ENCODE results near the gene PSMD1. TPM values are rescaled to one million over a fixed set of nuclear protein-coding genes. Genes with fewer than 3 reads are reported as not detected.
A peak's percentile ranks its signal among the peaks of the same experiment; 100 is the strongest.
"Not testable (repeated sequence)": the region's sequence is repeated elsewhere in the genome, so short reads cannot be mapped to it uniquely, and the experiment has no call there.

The PSMD1 gene
- polyA plus RNA-seq, 1 donor = 58.7 TPM

DNA sequence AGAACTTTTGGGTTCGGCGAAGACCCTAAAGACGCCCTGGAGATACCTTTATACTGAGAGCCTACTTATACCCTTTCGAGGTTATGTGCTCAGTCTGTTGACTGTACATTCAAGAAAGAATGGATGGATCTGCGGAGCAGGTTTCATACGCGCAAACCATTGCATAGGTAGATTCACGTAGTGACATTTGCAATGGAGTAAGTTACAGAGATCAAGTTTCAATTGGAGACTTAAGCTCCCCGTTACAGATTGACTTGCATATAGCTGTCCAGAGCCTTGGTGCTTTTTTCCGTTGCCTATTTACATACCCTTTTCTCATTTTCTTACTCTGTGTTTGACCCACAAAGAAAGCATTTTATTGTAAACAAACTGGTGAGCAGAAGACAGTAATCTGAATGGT, 923 bp downstream of the PSMD1 start:
- peak overlapping the region; percentile 69 for H3K27ac ChIP-seq (ENCODE audit: low read length)
- no peak for DNase-seq
- no peaks in the 10 kb centered on the region for H3K9me3 ChIP-seq (ENCODE audit: control insufficient read depth, low read depth, low read length)
- no peaks in the 10 kb centered on the region for H3K27me3 ChIP-seq (ENCODE audit: control insufficient read depth, insufficient read depth, low read length)
- H3K4me1 ChIP-seq (ENCODE audit: control insufficient read depth, insufficient read depth, low read length) = peaks cover 5% of the 10 kb centered on the region
- peak overlapping the region; percentile 96 for H3K4me3 ChIP-seq (ENCODE audit: low read length)
- WGBS (ENCODE audit: insufficient coverage, low lambda C conversion rate) = 3% methylated on average over 5 of the region's 10 CpGs
- peaks cover 7% of the 10 kb centered on the region for H3K36me3 ChIP-seq (ENCODE audit: control insufficient read depth, insufficient read depth, low read length)

- DNase-seq = no peak
- peaks cover 18% of the 10 kb centered on the region for H3K36me3 ChIP-seq (ENCODE audit: control insufficient read depth, insufficient read depth, low read length)
- WGBS (ENCODE audit: insufficient coverage, low lambda C conversion rate) = 70% methylated on average over 1 of the region's 4 CpGs
- peaks cover 5% of the 10 kb centered on the region for H3K4me1 ChIP-seq (ENCODE audit: control insufficient read depth, insufficient read depth, low read length)
- no peaks in the 10 kb centered on the region for H3K27me3 ChIP-seq (ENCODE audit: control insufficient read depth, insufficient read depth, low read length)
- no peak overlapping the region for H3K4me3 ChIP-seq (ENCODE audit: low read length)
- no peaks in the 10 kb centered on the region for H3K9me3 ChIP-seq (ENCODE audit: control insufficient read depth, low read depth, low read length)
- no peak overlapping the region for H3K27ac ChIP-seq (ENCODE audit: low read length)
Measured at GRCh38 chr2:231058761-231059550, 2.3 kb downstream of the PSMD1 start.

- Histone ChIP-seq H3K4me3 (ENCODE audit: low read length) (no peak overlapping the region), H3K9me3 (ENCODE audit: control insufficient read depth, low read depth, low read length) (no peaks in the 10 kb centered on the region), H3K27me3 (ENCODE audit: control insufficient read depth, insufficient read depth, low read length) (no peaks in the 10 kb centered on the region), H3K4me1 (ENCODE audit: control insufficient read depth, insufficient read depth, low read length) (peaks cover 5% of the 10 kb centered on the region), H3K36me3 (ENCODE audit: control insufficient read depth, insufficient read depth, low read length) (peaks cover 22% of the 10 kb centered on the region), H3K27ac (ENCODE audit: low read length) (no peak overlapping the region)
- DNase-seq = no peak
- 100% methylated on average over 1 of the region's 2 CpGs for WGBS (ENCODE audit: insufficient coverage, low lambda C conversion rate)
Measured at GRCh38 chr2:231059756-231060155, 3.1 kb downstream of the PSMD1 start.

- peaks cover 37% of the 10 kb centered on the region for H3K36me3 ChIP-seq (ENCODE audit: control insufficient read depth, insufficient read depth, low read length)
- H3K27ac ChIP-seq (ENCODE audit: low read length) = no peak overlapping the region
- H3K27me3 ChIP-seq (ENCODE audit: control insufficient read depth, insufficient read depth, low read length) = no peaks in the 10 kb centered on the region
- 100% methylated on average over 1 of the region's 3 CpGs for WGBS (ENCODE audit: insufficient coverage, low lambda C conversion rate)
- peaks cover 5% of the 10 kb centered on the region for H3K4me1 ChIP-seq (ENCODE audit: control insufficient read depth, insufficient read depth, low read length)
- no peak overlapping the region for H3K4me3 ChIP-seq (ENCODE audit: low read length)
- no peaks in the 10 kb centered on the region for H3K9me3 ChIP-seq (ENCODE audit: control insufficient read depth, low read depth, low read length)
- DNase-seq = no peak
Measured at GRCh38 chr2:231062776-231063175, 6.1 kb downstream of the PSMD1 start.

GRCh38 chr2:231063347-231063746, 6.7 kb downstream of the PSMD1 start:
- Histone ChIP-seq H3K9me3 (ENCODE audit: control insufficient read depth, low read depth, low read length) (no peaks in the 10 kb centered on the region), H3K27ac (ENCODE audit: low read length) (no peak overlapping the region), H3K27me3 (ENCODE audit: control insufficient read depth, insufficient read depth, low read length) (no peaks in the 10 kb centered on the region), H3K36me3 (ENCODE audit: control insufficient read depth, insufficient read depth, low read length) (peaks cover 40% of the 10 kb centered on the region), H3K4me1 (ENCODE audit: control insufficient read depth, insufficient read depth, low read length) (peaks cover 2% of the 10 kb centered on the region), H3K4me3 (ENCODE audit: low read length) (no peak overlapping the region)
- WGBS (ENCODE audit: insufficient coverage, low lambda C conversion rate) = no CpG with 5 or more reads among the region's 1 CpG
- DNase-seq = no peak

- no peaks in the 10 kb centered on the region for H3K27me3 ChIP-seq (ENCODE audit: control insufficient read depth, insufficient read depth, low read length)
- no peak overlapping the region for H3K27ac ChIP-seq (ENCODE audit: low read length)
- peaks cover 6% of the 10 kb centered on the region for H3K4me1 ChIP-seq (ENCODE audit: control insufficient read depth, insufficient read depth, low read length)
- no peak for DNase-seq
- no peak overlapping the region for H3K4me3 ChIP-seq (ENCODE audit: low read length)
- peaks cover 42% of the 10 kb centered on the region for H3K36me3 ChIP-seq (ENCODE audit: control insufficient read depth, insufficient read depth, low read length)
- H3K9me3 ChIP-seq (ENCODE audit: control insufficient read depth, low read depth, low read length) = no peaks in the 10 kb centered on the region
- WGBS (ENCODE audit: insufficient coverage, low lambda C conversion rate) = no CpG with 5 or more reads among the region's 1 CpG
Measured at GRCh38 chr2:231065966-231066365, 9.3 kb downstream of the PSMD1 start.

- 100% methylated on average over 1 of the region's 8 CpGs for WGBS (ENCODE audit: insufficient coverage, low lambda C conversion rate)
- peaks cover 43% of the 10 kb centered on the region for H3K36me3 ChIP-seq (ENCODE audit: control insufficient read depth, insufficient read depth, low read length)
- not testable (repeated sequence) for DNase-seq; H3K4me3 ChIP-seq (ENCODE audit: low read length); H3K27me3 ChIP-seq (ENCODE audit: control insufficient read depth, insufficient read depth, low read length); H3K9me3 ChIP-seq (ENCODE audit: control insufficient read depth, low read depth, low read length); H3K4me1 ChIP-seq (ENCODE audit: control insufficient read depth, insufficient read depth, low read length); H3K27ac ChIP-seq (ENCODE audit: low read length)
Measured at GRCh38 chr2:231067531-231067930, 10.9 kb downstream of the PSMD1 start.

- H3K4me1 ChIP-seq (ENCODE audit: control insufficient read depth, insufficient read depth, low read length) = peaks cover 6% of the 10 kb centered on the region
- no peak overlapping the region for H3K4me3 ChIP-seq (ENCODE audit: low read length)
- peak overlapping the region; percentile 52 for H3K27ac ChIP-seq (ENCODE audit: low read length)
- H3K27me3 ChIP-seq (ENCODE audit: control insufficient read depth, insufficient read depth, low read length) = no peaks in the 10 kb centered on the region
- DNase-seq = peak; percentile 58 to 68
- no peaks in the 10 kb centered on the region for H3K9me3 ChIP-seq (ENCODE audit: control insufficient read depth, low read depth, low read length)
- WGBS (ENCODE audit: insufficient coverage, low lambda C conversion rate) = no CpG with 5 or more reads among the region's 5 CpGs
- H3K36me3 ChIP-seq (ENCODE audit: control insufficient read depth, insufficient read depth, low read length) = peaks cover 39% of the 10 kb centered on the region
Measured at GRCh38 chr2:231068525-231069222, 12.0 kb downstream of the PSMD1 start.

GRCh38 chr2:231069379-231070054, 12.8 kb downstream of the PSMD1 start:
- 83% methylated on average over 1 of the region's 1 CpG for WGBS (ENCODE audit: insufficient coverage, low lambda C conversion rate)

DNA sequence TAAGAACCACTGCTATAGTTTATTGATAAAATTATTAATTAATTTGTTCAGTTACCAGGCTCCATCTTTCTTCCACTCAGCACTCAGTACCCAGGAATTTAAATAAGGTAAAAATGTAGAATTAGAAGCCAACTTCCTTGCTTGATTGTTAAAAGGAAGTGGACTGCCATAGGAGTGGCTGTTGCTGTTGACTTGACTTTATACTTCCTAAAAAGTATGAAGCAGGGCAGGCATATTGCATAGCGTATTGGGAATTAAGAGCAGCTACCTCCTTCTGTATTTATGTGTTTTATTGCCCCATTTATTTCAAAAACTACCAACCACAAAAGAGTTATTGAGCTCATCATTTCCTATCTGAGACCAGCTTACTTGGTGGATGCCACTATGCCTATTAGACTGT, 27.9 kb downstream of the PSMD1 start:
- no peaks in the 10 kb centered on the region for H3K27me3 ChIP-seq (ENCODE audit: control insufficient read depth, insufficient read depth, low read length)
- H3K9me3 ChIP-seq (ENCODE audit: control insufficient read depth, low read depth, low read length) = no peaks in the 10 kb centered on the region
- peaks cover 67% of the 10 kb centered on the region for H3K36me3 ChIP-seq (ENCODE audit: control insufficient read depth, insufficient read depth, low read length)
- no peak for DNase-seq
- H3K27ac ChIP-seq (ENCODE audit: low read length) = no peak overlapping the region
- H3K4me1 ChIP-seq (ENCODE audit: control insufficient read depth, insufficient read depth, low read length) = peaks cover 14% of the 10 kb centered on the region
- H3K4me3 ChIP-seq (ENCODE audit: low read length) = no peak overlapping the region
- no CpG with 5 or more reads among the region's 1 CpG for WGBS (ENCODE audit: insufficient coverage, low lambda C conversion rate)

More at GRCh38 chr2:231069379-231070054, 12.8 kb downstream of the PSMD1 start:
- Histone ChIP-seq H3K27me3 (ENCODE audit: control insufficient read depth, insufficient read depth, low read length) (no peaks in the 10 kb centered on the region), H3K4me1 (ENCODE audit: control insufficient read depth, insufficient read depth, low read length) (peaks cover 6% of the 10 kb centered on the region), H3K27ac (ENCODE audit: low read length) (peak overlapping the region; percentile 52), H3K9me3 (ENCODE audit: control insufficient read depth, low read depth, low read length) (no peaks in the 10 kb centered on the region), H3K36me3 (ENCODE audit: control insufficient read depth, insufficient read depth, low read length) (peaks cover 37% of the 10 kb centered on the region), H3K4me3 (ENCODE audit: low read length) (no peak overlapping the region)
- DNase-seq = peak in 1 of 2 donors; percentile 44

Measured in large intestine (tissue), 3 donors.